H1 (cell line): Measurements from ENCODE around the gene FBXL16. TPM values are rescaled to one million over a fixed set of nuclear protein-coding genes. Genes with fewer than 3 reads are reported as not detected.
A peak's percentile ranks its signal among the peaks of the same experiment; 100 is the strongest.

ENCODE experiments used
- ATF3 ChIP-seq: IDR thresholded peaks from 2 replicates; pipeline ENCODE4 v1.6.1; 2011; ENCODE audit warnings: low read depth, mild to moderate bottlenecking, low read length; ENCODE audit not compliant: insufficient read depth
- CHD2 ChIP-seq: IDR thresholded peaks from 2 replicates; pipeline ENCODE4 v1.6.1; 2012; ENCODE audit warnings: low read length, improper control_type of control experiment
- GABPA ChIP-seq: IDR thresholded peaks from 2 replicates; pipeline ENCODE4 v1.6.1; 2011; ENCODE audit warnings: mild to moderate bottlenecking, low read length, moderate library complexity, borderline replicate concordance; ENCODE audit not compliant: insufficient read depth
- MAX ChIP-seq: IDR thresholded peaks from 2 replicates; pipeline ENCODE4 v1.6.1; 2012; ENCODE audit warnings: inconsistent platforms
- POLR2A ChIP-seq, 2 experiments: IDR thresholded peaks; 1 replicate in 1 of 2; 2 replicates in 1 of 2; pipeline ENCODE4 v1.6.1; 2011; ENCODE audit warnings: low read depth in 2 of 2, low read length in 2 of 2, mild to moderate bottlenecking in 2 of 2; ENCODE audit errors: control extremely low read depth in 1 of 2
- TAF1 ChIP-seq: IDR thresholded peaks from 2 replicates; pipeline ENCODE4 v1.6.1; 2011; ENCODE audit warnings: mild to moderate bottlenecking, low read depth, low read length
- TEAD4 ChIP-seq: IDR thresholded peaks from 2 replicates; pipeline ENCODE4 v1.6.1; 2012; ENCODE audit warnings: low read depth, low read length, inconsistent platforms, mixed read lengths
- YY1 ChIP-seq: IDR thresholded peaks from 2 replicates; pipeline ENCODE4 v1.6.1; 2011; ENCODE audit warnings: low read depth, mild to moderate bottlenecking, low read length
- ZNF274 ChIP-seq: IDR thresholded peaks from 2 replicates; pipeline ENCODE4 v1.7.0; 2012; ENCODE audit warnings: low read length, borderline replicate concordance; ENCODE audit errors: extremely low read depth
- polyA plus RNA-seq, 7 experiments: library from polyadenylated mRNA; depleted of rRNA in 3 of 7; stranded (reverse) in 5 of 7; unstranded in 2 of 7; fragments of >200 nt in 5 of 7; fragments of 200-250 nt in 2 of 7; gene quantifications; 1 replicate in 5 of 7; 2 replicates in 1 of 7; 4 replicates in 1 of 7; pipeline versions ENCODE4 v1.2.1 to v1.2.3, GENCODE V29; 2011 to 2013; ENCODE audit warnings: missing spikeins in 2 of 7, mixed read lengths in 2 of 7
- total RNA-seq: library from RNA; stranded (reverse); fragmentation: NEBNext Ultra II Directional; extraction: Animal tissue kit (Norgen Biotek cat#: 25700); gene quantifications from 2 replicates; pipeline ENCODE4 v1.2.1, GENCODE V29; 2021
- TF ChIP-seq, protein P1 (sequence below), 3 experiments: IDR thresholded peaks; 1 replicate in 2 of 3; 2 replicates in 1 of 3; pipeline versions ENCODE4 v1.5.1 to v1.6.1; 2011; ENCODE audit warnings: low read length in 3 of 3, mild to moderate bottlenecking in 3 of 3, inconsistent platforms in 2 of 3, low read depth in 1 of 3, moderate library complexity in 1 of 3; ENCODE audit not compliant: insufficient read depth in 1 of 3; ENCODE audit errors: control extremely low read depth in 1 of 3

The FBXL16 gene
- total and polyA plus RNA-seq, 2 of the 8 experiments (the other 6 are each of a cell fraction or from before 2014, with no cell fraction given) = 12.5 to 12.8 TPM

DNA sequence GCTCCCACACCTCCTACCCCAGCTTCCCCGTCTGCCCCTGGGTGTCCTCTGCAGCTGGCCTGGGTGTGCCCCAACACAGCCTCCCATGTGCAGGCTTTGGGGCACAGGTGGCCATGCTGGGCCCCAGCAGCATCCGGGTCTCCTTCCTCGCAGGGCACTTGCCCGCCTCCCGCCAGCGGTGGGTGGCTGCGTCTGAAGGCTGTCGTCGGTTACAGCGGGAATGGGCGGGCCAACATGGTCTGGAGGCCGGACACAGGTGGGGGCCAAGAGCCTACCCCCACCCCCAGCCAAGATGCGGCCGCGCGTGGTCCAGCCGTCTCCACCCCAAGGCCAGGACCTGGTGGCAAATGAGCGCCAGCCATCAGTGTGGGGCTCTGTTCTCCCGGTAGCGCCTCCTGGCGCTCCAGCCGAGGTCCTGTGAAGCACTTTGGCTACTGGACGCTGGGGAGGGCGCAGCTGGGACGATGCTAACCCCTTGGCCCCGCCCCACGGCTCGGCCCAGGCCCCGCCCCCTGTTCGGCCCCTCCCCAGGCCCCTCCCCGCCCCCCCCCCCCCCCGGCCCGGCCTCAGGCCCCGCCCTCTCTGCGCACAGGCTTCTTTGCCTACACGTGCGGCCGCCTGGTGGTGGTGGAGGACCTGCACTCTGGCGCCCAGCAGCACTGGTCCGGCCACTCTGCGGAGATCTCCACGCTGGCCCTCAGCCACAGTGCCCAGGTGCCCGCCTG, 45.0 kb downstream of the FBXL16 start (continued):
- 0 out of 3 replicates have a peak, but pooled peaks of 1 of the 2 experiments have one; percentile 18 for TF ChIP-seq POLR2A (IDR thresholded peaks at IDR 0.05; ENCODE audit: control extremely low read depth in 1 of 2, low read depth in 2 of 2, low read length in 2 of 2)
- TF ChIP-seq MAX = peak; percentile 86
- TF ChIP-seq YY1 = peak; percentile 57; the same call in 1 of the 2 replicates
- no peak for TF ChIP-seq TEAD4
- TF ChIP-seq, protein P1, sequence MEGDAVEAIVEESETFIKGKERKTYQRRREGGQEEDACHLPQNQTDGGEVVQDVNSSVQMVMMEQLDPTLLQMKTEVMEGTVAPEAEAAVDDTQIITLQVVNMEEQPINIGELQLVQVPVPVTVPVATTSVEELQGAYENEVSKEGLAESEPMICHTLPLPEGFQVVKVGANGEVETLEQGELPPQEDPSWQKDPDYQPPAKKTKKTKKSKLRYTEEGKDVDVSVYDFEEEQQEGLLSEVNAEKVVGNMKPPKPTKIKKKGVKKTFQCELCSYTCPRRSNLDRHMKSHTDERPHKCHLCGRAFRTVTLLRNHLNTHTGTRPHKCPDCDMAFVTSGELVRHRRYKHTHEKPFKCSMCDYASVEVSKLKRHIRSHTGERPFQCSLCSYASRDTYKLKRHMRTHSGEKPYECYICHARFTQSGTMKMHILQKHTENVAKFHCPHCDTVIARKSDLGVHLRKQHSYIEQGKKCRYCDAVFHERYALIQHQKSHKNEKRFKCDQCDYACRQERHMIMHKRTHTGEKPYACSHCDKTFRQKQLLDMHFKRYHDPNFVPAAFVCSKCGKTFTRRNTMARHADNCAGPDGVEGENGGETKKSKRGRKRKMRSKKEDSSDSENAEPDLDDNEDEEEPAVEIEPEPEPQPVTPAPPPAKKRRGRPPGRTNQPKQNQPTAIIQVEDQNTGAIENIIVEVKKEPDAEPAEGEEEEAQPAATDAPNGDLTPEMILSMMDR (IDR thresholded peaks at IDR 0.05; ENCODE audit: control extremely low read depth in 1 of 3, insufficient read depth in 1 of 3, low read depth in 1 of 3, low read length in 3 of 3) = peak in 2 of 3 experiments; percentile 62 to 70; a peak in 3 of 4 replicates
- TF ChIP-seq GABPA = peak; percentile 62; the same call in 1 of the 2 replicates
- TF ChIP-seq ATF3 = no peak
- no peak for TF ChIP-seq ZNF274
- 0 out of 2 replicates have a peak, but pooled peaks have one; percentile 60 for TF ChIP-seq TAF1
- TF ChIP-seq CHD2 = no peak
